Stimulated activated CD8-positive, alpha-beta memory T cell treated with anti-CD3 and anti-CD28 coated beads, Interleukin-15, amount 100 ng/mL, for 1 hour (primary cell): Measurements from ENCODE around the gene RCVRN.
"Not testable (repeated sequence)": the region's sequence is repeated elsewhere in the genome, so short reads cannot be mapped to it uniquely, and the experiment has no call there.

ENCODE experiments used
- DNase-seq: peaks from one replicate; pipeline ENCODE4 v3.0.0-alpha.2; 2020; ENCODE audit warnings: low read depth

The RCVRN gene

GRCh38 chr17:9922012-9922848, 17.2 kb upstream of the RCVRN start:
- no peak for DNase-seq

- not testable (repeated sequence) for DNase-seq
Observed at GRCh38 chr17:9921216-9921615, 16.1 kb upstream of the RCVRN start.

- no peak for DNase-seq
Observed at GRCh38 chr17:9918804-9919352, 13.8 kb upstream of the RCVRN start.

- DNase-seq = no peak
Observed at GRCh38 chr17:9918352-9918751, 13.3 kb upstream of the RCVRN start.

GRCh38 chr17:9917801-9918200, 12.7 kb upstream of the RCVRN start:
- DNase-seq = no peak

GRCh38 chr17:9917131-9917530, 12.1 kb upstream of the RCVRN start:
- no peak for DNase-seq

GRCh38 chr17:9916108-9916507, 11.0 kb upstream of the RCVRN start:
- no peak for DNase-seq

GRCh38 chr17:9913476-9913875, 8.4 kb upstream of the RCVRN start:
- DNase-seq = no peak

GRCh38 chr17:9912121-9913099, 7.3 kb upstream of the RCVRN start:
- no peak for DNase-seq

- DNase-seq = no peak
Observed at GRCh38 chr17:9911089-9911488, 6.0 kb upstream of the RCVRN start.

GRCh38 chr17:9908649-9909042, 3.6 kb upstream of the RCVRN start:
- DNase-seq = no peak

- no peak for DNase-seq
Observed at GRCh38 chr17:9907883-9908648, 3.0 kb upstream of the RCVRN start.

GRCh38 chr17:9907131-9907530, 2.1 kb upstream of the RCVRN start:
- DNase-seq = no peak

GRCh38 chr17:9906616-9907015, 1.5 kb upstream of the RCVRN start:
- no peak for DNase-seq

- no peak for DNase-seq
Observed at GRCh38 chr17:9905902-9906301, 831 bp upstream of the RCVRN start.

- no peak for DNase-seq
Observed at GRCh38 chr17:9904277-9905077, 594 bp downstream of the RCVRN start.

GRCh38 chr17:9902120-9902519, 3.0 kb downstream of the RCVRN start:
- DNase-seq = no peak

GRCh38 chr17:9900784-9901183, 4.3 kb downstream of the RCVRN start:
- no peak for DNase-seq

- DNase-seq = no peak
Observed at GRCh38 chr17:9900044-9900594, 5.0 kb downstream of the RCVRN start.

GRCh38 chr17:9899280-9900043, 5.6 kb downstream of the RCVRN start:
- DNase-seq = no peak
